T-helper 9 cell (primary cell): ENCODE data around the gene RBMS3.
"Not testable (repeated sequence)": the region's sequence is repeated elsewhere in the genome, so short reads cannot be mapped to it uniquely, and the experiment has no call there.

Experiments used
- DNase-seq: peaks from one replicate; pipeline ENCODE4 v3.0.0-alpha.2; 2020

Gene RBMS3

DNA sequence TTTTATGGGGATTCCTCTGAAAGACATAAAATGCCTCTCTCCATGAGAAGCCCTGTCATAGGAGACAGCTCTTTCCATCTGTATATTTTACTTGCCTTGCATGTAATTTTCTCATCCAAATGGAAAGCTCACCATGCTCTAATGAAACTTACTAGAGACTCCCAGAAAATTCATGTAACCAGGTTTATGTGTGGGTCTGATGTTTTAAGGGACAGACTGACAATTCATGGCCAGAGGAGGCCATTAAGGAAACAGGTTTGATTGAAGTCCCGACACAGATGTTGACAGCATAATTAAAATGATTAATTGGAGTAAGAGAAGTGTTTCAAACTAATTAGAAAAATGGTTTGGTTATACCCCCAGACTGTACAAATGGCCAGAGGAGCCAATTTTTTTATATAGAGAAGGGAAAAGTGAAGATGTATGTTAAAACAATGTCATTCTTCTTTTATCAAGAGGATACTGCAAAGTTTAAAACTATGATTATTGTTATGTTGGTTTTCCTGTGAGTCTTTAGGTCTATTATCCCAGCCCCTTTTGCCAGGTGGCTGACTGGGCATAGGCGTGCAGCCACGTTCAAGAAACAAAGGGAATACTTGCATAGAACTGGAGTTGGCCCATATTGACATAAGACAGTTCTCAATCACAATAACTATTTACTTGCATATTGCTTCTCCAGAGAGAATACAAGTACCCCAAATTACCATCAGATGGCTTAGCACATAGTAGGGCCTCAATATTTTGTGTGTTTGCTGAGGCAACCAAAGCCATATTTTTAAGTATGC lies 64.8 kb downstream of the RBMS3 start:
- DNase-seq, result no peak

DNA sequence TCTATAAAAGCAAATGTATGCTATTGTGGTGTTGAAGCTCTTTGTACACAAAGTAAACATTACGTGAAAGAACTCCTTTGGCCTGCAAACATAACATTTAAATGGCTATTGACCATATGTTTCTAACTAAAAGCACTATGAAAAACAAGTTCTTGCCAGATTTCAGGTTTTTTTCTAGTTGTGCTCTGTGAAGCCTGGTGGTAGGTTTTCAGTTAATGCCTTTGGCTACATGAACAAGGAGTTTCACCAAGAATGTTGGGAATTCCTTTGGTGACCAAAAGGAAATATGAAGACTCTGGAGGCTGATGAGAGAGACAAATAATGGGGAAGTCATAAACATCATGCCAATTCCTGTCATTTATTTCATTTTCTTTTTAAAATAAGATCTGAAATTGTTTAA lies 66.0 kb downstream of the RBMS3 start:
- DNase-seq, result no peak

DNA sequence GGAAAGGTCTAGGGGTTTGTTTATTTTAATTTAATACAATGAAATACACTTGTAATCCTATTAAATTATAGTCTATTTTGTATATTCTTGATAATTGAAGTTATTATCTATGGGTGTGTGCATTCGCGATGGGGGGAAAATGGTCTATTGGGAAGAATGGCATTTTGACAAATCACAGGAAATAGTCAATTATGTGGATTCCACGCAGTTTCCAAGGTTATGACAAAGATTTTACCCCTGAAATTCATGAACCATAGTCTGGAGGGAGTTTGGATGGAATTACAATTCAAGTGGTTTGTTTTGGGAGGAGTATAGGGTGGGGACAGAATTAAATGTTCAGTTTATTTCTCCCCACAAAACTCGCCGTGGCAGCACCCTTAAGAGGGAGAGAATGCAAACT lies 66.5 kb downstream of the RBMS3 start:
- DNase-seq, result no peak

DNA sequence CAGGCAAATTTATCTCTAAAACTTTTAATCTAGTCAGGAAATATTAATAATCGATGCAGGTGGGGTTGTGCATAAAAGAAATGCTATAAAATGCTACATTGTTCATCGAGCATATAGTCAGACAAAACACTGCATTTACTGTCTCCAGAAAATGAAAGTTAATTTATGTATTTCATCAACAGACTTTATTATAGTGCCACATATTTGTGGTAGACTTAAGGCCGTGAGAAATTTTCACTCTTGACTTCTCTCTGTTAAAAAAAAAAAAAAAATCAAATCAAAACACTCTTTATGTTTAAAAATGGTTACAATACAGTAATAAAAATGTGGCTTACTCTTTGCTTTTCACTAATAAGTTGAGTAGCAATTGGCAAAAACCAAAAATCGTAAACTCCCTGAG lies 67.4 kb downstream of the RBMS3 start:
- DNase-seq, result no peak

DNA sequence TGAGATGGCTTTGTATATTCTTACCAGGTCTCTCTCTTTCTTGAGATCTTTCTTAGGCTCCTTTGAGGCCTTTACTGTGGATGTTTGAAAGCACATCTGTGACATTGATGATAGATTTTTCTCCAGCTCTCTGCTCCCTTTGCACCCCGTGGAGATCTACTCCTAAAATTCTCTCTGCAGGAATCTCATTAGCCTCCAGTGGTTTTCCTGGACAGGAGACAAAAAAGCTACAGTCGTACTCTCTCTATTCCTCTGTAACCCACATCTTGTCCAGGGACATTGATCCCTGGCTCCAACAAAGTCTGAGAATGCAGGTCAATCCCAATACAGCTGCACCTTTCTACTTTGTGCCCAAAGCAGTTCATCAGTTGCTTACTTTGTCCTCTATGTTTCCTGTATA lies 68.2 kb downstream of the RBMS3 start:
- DNase-seq, result no peak

DNA sequence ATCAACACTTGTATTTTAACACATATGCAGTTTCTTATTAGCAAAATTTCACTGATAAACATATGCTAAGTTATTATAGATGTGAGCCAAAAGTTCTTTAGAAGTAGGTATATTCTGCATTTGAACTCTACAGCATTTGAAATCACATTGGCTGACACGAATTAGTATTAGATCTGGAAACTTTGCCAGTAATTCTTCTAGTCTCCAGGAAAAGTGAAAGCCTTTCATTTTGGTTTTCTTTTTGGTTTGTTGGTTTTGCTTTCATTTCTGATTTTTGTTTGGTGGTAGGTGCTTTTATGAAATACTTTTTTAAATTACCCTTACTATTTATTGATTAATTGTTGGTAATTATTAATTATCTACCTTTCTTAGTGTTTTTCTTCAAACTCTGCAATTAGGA lies 72.9 kb downstream of the RBMS3 start:
- no peak for DNase-seq

DNA sequence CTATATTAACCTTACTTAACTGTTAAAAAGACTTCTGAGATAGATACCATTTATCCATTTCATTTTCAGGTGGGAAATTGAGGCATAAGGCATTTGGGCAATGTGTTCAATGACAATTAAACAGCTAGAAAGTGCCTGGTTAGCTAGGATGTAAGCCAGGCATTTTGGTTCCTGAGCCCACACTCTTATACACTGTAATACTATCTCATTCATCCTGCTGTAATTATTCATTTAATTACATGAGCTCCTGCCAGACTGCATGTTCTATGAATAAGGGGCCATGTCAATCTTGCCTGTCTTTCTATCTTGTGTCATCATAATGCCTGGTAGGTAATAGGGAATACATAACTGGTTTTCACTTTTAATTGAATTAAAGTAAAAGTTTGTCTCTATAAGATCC lies 74.0 kb downstream of the RBMS3 start:
- DNase-seq, result no peak

DNA sequence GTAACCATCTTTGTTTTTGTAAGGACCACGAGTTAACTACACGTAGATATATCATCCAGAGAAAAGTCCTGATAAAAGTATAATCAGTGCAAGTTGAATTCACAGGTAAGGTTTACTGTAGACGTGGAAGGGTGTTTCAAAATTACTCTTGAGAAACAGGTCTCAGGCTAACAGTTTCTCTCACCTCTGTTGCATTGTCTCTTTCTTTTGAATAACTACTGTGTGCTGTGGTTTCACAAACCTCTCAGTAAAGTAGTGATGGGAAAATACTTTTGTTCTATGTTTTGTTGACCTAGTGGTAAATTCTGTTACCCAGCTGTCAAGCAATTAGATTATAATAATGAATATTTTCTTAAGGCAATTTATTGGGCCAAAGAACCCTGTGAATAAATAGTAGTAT lies 75.2 kb downstream of the RBMS3 start:
- DNase-seq, result no peak

DNA sequence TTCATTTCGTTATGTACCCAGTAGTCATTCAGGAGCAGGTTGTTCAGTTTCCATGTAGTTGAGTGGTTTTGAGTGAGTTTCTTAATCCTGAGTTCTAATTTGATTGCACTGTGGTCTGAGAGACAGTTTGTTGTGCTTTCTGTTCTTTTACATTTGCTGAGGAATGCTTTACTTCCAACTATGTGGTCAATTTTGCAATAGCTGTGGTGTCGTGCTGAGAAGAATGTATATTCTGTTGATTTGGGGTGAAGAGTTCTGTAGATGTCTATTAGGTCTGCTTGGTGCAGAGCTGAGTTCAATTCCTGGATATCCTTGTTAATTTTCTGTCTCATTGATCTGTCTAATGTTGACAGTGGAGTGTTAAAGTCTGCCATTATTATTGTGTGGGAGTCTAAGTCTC lies 79.4 kb downstream of the RBMS3 start:
- not testable (repeated sequence) for DNase-seq

DNA sequence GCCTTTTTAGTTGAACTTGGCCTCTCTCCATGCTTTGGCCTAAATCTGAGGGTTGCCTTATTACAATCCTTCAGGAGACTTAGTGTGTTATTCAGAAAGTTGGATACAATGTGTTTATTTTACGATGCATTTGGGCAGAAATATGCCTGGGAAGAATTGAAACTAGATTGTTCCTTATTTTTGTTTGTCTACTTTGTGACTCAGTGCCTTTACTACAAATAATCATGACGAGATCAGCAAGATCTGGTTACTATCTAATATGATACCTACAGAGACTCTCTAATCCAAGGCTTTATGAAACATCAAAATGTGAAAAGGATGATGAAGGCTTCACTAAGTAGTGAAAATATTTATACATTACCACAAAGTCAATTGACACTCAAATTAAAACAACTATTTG lies 82.2 kb downstream of the RBMS3 start:
- DNase-seq, result no peak

DNA sequence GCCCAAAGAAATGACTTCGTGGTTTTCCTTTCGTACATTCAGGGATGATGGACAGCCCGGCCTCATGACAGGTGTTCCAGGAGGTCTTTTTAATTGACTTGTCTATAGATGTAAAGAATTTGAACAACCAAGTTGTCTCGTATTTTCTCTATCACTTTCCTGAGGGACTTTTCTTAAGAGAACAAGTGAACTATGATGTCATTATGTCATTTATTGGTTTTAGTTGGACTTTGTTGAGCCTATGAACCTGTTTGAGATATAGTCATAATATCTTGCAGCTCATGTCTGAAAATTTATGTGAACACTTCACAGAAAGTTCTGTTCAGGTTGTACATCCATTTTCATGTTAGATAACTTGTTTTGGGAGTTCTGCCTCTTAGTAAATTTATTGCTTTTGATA lies 89.2 kb downstream of the RBMS3 start:
- DNase-seq, result no peak

DNA sequence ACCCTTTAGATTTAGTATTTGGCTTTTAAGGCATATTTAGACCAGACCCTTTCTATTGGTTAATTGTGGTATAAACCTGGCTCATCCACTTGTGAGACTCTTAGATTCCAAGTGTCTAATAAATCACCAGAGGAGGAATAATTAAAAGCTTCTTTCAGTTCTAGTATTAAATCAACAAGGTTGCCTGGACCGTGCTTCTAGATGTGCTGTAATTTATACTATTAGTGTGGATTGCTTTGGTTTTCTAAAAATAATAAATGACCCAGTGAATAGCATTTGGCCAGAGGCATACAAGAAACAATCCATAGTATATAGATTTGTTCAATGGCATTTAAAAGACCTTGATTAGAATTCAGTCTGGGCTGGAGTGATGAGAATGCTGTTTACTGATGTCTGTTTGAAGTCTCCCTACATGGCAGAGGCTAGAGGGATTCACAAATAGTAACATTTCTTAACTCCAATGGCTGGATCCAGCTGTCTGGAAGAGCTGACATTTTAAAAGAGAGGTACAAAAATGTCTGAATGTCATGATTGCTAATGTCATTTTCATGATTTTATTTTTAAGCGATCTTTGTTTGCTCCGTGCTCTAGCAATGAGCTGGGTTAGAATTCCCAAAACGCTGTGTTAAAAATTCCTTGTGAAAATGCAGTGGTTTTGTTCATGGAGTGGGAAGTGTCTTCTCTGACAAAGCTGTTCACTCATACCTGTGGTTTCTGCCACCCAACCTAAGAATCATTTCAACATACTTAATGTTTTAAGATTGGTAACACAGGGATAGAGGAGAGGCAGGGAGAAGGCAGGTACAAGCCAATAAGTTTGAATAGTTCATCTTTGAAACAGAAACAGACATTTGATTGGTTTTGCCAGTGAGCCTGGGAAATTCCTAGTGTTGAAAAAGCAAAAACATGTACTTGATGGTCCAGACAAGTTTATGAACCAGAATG lies 89.9 kb downstream of the RBMS3 start:
- no peak for DNase-seq

DNA sequence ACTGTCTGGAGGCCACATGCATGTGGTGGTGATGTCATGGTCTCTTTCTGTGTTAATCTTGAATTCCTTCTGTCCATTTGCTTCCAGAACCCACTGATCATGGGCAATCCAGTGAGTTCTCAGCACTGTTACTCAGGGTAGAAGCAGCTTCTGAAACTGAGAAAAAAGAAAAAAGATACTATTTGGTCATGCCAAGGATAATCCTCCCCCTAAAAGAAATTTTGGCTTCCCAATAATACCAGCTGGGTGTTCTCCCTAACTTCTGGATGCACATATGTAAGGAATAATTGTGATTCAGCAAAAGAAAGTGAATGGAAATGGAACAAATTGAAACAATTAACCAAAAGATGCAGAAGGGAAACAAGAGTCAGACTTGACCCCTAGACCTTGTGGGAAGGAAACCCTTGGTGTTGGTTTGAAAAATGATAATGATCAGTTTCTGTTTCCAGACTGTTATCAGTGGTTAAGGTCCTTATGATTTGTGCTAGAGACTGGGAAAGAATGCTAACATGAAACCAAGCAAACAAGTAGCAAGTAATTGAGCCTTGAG lies 92.3 kb downstream of the RBMS3 start:
- no peak for DNase-seq

DNA sequence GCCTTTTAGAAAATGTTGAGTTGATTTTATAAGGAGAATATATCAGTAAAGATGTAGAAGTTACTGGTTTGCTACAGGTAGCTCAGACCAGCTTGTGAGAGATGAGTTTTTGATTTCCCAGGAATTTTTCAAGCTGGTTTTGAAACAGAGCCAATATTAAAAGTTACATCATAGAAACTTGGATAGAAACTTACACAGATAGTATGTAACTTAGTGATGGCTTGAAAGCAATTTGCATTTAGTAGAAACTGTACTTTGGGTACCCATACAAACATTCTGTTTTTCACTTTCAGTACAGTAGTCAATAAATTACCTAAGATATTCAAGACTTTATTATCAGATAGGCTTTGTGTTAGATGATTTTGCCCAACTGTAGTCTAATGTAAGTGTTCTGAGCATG lies 93.4 kb downstream of the RBMS3 start:
- DNase-seq, result no peak

DNA sequence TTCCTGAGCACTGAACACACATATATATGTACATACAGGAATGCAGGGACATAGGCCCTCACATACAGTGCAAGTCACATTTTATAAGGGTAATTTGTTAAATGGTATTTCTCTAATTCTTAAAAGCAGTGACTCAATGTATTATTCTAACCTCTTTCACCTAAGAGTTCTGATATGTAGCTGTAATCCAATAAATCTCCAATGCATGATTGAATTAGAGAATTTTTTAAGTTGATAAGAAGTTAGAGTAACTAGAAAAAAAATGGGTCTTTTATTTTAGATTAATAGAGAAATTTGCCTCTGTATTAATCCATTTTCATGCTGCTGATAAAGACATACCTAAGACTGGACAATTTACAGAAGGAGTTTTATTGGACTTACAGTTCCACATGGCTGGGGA lies 98.2 kb downstream of the RBMS3 start:
- DNase-seq, result no peak

DNA sequence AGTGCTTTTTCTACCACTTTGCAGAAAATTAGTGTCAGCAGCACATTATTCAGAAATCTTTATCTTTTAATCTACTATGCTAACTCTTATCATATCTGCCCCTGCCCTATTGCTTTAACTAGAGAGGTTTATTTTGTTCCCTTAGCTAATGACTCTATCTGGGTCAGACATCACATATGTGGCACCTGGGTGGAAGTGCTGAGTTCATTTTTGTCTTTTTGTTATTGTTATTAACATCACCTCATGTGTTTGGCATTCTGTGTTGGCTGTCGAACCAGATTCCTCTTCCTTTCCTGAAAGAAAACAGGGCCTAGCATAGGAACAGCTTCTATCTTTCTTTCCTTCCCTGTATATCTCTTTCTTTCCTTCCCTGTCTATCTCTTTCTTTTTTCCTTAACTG lies 100.7 kb downstream of the RBMS3 start:
- no peak for DNase-seq

DNA sequence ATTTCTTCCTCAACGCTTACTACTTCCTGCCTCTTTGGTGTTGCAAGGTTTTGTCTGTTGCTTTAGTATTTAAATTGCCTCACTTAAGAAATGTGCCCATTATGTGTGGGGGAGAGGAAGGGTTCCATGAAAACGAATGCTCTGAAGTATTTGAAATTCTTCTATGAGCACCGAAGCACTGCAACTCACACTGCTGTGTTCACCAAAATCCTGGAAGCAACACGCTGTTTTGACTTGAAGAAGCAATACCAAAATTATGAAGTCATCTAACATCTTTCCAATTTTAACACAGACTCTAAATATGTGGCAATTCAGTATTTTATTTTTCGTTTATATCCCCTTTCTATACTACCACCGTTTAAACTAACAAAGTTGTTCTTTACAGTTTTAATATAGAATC lies 101.5 kb downstream of the RBMS3 start:
- no peak for DNase-seq

DNA sequence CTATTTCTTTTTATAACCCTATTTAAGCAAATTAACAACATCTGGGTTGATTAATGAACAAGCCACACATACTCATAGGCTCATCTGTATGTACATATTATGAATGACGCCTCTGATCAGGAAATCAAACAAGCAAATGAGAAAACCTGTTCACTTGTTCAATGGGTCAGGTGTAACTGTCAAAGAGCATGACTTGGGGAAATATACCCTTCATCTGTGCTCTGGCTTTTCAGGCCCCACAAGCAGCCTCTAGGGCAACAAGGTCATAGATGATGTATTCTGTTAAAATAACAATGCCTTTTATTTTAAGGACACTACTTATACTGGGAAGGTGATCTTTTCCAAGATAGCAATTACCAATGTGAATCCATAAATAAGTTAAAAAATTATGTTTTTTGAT lies 102.0 kb downstream of the RBMS3 start:
- DNase-seq, result no peak

DNA sequence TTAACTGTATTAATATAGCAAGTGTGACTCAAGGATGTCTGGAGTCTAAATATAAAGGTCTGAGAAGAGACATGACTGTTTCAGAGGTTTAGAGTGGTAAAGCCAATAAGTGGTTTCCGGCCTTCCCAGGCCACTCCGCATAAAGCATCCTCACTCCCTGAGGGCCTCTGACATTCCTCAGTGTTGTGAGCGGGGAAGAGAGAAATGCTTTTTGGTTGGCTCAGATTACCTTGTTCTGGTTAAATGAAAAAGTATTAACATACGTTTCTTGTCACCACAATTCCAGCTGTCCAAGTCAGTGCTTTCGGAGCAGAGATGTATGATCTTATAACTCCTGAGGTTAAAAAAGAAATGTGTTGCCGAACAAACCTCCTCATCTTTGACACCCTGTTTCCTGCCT lies 103.8 kb downstream of the RBMS3 start:
- no peak for DNase-seq

DNA sequence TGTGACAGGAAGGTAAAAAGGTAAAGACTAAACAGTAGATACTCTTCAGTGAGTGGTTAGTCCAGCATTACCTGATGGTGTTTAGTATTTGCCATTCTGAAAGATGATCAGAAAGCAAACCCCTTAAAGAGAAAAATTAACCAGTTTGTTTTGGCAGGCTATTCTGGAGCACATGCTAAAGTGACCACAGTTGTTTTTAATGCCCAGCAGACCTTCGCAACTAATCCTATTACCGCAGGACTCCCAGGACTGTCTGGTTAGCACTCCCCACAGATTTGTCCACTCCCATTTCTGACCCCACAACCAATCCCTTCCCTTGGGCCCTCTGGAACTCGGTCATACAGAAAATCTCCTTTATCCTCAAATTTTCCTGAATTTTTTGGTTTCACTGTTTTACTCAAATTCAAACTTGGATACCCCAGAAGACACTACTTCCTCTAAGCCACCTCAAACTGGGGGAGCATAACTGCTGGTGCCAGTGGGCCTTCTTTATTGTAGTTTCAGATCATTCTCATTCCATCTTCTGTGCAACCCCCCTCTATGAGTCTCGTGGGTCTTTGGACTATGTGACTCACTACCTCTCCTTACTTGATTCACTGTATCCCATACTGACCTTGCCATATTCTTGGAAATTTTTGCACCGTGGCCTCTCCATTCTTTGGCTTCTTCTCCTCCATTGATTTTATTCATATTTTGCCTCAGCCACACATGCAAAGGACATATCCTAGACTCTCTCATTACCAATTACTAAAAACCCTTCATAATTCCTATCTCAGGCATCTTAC lies 104.4 kb downstream of the RBMS3 start:
- no peak for DNase-seq

DNA sequence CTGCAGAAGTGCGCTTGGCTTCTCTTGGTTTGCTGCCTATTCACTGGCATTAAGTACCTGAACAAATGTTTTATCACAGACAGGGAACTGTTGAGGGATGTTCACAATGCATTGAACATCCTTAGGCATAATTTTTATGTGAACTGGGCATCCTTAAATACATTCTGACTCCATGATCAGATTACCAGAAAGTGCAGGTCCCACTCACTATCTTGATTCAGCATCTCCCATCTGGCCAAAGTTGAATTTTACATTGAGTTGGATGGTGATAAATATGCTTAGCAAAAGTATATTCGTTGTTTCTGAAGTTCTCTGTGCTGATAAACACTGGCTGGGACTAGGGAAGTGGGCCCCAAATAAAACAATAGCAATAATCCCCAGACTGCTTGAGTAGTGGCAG lies 108.5 kb downstream of the RBMS3 start:
- DNase-seq, result no peak

DNA sequence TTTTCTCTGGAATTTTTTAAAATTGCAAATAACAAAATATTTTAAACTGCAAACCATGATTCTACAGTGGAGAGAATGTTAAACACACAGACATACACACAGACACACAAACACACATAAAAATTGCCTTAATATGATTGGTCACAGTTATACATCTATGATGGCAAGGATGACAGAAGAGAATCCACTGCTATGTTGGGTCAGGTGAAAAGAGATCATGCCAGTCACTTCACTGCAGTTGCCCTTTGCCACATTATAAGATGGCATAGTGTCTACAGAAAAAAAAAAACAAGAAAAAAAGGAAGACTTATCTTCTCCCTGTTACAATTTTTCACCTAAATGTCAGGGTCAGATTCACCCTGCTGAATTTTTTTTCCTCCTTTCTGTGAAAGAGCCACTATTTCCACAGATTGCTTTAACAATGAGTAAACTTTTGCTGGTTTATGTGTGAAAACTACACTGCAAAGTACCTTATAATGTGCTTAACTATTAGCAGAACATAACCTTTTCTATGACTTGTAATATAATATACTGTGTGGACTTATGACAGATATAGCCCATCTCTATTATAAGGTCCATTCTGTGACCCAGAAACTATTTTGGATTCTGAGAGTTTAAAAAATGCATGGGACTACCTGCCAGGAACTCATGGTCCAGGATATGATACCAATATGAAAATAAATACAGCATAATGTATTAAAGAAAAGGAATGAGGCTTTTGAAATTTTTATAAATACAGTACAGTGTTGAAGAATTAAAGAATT lies 111.9 kb downstream of the RBMS3 start:
- no peak for DNase-seq
